Activated naive CD4-positive, alpha-beta T cell treated with anti-CD3 and anti-CD28 coated beads, Interleukin-2, amount 50 U/mL, for 16 hours (primary cell): ENCODE data around the gene SFN.
"Not testable (repeated sequence)": the region's sequence is repeated elsewhere in the genome, so short reads cannot be mapped to it uniquely, and the experiment has no call there.

Experiments used
- DNase-seq: peaks from one replicate; pipeline ENCODE4 v3.0.0-alpha.2; 2020

Gene SFN

GRCh38 chr1:26874896-26875295 lies 11.9 kb downstream of the SFN start:
- DNase-seq, result no peak

DNA sequence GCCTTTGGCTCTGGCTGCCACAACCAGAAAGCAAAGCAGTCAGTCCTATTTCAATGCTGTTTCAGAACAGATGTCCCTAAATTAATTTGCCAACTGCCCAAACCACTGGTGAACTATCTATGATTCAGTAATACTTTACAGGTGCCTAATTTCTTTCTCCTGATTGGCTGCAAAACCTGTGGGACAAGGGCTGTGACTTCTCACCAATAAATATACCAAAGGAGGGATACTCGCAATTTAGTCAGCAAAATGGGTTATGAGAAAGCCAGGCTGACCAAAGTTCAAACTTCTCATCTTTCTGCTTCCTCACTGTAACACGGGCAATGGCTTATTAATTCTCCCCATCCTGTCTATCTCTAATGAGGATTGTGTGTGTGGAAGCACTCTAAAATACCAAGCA lies 14.4 kb downstream of the SFN start:
- no peak for DNase-seq

DNA sequence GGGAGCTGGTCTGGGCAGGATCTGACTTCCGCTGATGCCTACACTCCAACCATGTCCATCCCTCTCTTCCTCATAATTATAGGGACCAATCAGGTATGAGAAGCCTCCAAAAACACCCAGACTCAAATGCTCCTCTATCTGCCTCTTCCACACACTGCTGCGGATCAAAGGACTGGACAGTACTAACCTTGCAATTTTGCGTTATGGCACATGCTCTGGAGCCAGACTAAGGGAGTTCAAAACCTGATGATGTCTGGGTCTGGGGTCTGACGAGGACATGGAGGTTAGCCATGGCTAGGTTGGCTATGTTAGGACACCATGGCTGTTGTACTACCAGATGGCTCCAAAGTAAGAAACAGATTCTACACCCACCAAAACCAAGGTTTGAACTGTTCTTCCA lies 16.8 kb downstream of the SFN start:
- no peak for DNase-seq

DNA sequence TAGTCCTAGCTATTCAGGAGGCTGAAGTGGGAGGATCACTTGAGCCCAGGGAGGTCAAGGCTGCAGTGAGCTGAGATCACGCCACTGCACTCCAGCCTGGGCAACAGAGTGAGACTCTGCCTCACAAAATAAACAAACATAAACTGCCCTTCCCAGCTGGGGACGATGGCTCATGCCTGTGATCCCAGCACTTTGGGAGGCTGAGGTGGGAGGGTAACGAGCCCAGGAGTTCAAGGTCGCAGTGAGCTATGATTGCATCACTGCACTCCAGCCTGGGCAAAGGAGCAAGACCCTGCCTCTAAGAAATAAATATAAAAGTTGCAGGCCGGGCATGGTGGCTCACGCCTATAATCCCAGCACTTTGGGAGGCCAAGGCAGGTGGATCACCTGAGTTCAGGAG lies 18.7 kb downstream of the SFN start:
- not testable (repeated sequence) for DNase-seq

GRCh38 chr1:26882696-26883463 lies 19.9 kb downstream of the SFN start:
- DNase-seq, result no peak

GRCh38 chr1:26887125-26887524 lies 24.2 kb downstream of the SFN start:
- no peak for DNase-seq

DNA sequence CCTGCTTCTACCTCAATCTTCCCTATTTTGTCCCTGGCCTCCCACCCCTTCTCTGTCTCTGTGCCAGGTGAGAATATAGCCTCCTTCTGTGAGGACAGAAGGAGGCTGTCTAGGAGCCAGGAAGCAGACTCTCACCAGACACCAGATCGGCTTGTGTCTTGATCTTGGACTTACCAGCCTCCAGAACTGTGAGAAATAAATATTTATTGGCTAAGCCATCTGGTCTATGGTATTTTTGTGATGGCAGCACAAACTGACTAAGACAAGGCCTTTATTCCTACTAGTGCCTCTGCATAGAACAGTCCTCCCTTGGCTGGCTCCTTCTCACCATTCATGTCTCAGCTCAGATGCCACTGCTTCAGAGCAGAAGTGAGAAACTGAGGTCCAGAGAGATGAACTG lies 25.3 kb downstream of the SFN start:
- DNase-seq, result no peak

- DNase-seq, result peak; percentile 79
Measured at GRCh38 chr1:26889551-26890466, 26.9 kb downstream of the SFN start, which contains the start of gene GPN2. GPN2 (minus strand) TSS chr1:26890283; CDS start chr1:26890096, 187 bp downstream.

DNA sequence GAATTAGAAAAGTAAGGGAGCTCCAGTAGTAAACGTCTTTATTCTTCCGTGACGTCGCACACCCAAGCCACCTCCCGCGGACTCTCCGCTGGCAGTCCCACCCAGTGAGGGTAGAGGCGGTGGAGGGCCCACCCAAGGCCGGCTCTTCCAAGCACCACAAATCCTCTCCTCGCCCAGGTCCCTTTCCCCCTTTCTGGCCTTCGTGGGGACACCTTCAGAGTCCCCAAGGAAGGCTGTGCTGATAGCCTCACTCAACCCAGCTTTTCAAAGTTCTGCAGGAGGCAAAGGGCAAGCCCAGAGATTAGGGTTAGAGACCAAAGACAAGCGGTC lies 27.5 kb downstream of the SFN start:
- no peak for DNase-seq

- no peak for DNase-seq
Measured at GRCh38 chr1:26894263-26894662, 31.3 kb downstream of the SFN start.

GRCh38 chr1:26897351-26897750 lies 34.4 kb downstream of the SFN start:
- DNase-seq, result no peak

- DNase-seq, result peak; percentile 87
Measured at GRCh38 chr1:26900001-26900814, 37.3 kb downstream of the SFN start, which contains the start of gene GPATCH3. GPATCH3 (minus strand) TSS chr1:26900467; CDS start chr1:26900442, 25 bp downstream.

GRCh38 chr1:26900815-26901511 lies 38.0 kb downstream of the SFN start:
- DNase-seq, result no peak

DNA sequence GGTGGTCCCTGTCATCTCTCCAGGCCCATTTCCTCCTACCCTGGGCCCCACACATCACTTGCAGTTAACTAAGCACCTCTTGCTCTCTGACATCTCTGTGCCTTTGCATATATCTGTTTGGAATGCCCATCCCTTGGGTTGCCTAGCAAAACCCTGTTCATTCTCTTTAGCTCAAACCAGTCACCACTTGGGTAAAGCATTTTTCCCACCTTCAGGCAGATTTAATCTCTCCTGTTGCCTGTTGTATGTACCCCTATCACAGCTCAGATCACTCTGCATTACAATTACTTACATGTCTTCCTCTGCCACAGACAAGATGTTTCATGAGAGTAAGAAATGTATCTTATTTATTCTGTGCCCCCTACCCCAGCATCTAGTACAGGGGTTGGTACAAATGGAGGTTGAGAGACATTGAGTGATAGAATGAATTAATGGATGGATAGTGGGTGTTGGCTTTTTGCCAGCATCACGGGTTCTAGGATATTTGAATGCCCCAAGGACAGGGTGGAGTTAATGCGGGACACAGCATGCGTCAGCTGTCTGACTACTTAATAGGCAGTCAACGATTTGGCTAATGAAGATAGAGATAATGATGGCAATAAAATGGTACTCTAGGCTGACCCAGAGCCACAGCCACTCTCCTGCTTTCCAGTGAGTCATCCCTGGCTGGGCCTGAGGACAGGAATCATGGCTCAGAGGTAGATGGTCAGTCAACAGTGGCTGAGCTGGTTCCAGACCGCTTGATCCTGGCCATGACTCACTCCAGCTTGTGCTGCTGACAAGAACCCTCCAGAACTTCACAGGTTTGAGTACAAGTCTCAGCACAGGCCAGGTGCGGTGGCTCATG lies 44.3 kb downstream of the SFN start:
- DNase-seq, result no peak

GRCh38 chr1:26909951-26910342 lies 47.0 kb downstream of the SFN start:
- DNase-seq, result no peak

DNA sequence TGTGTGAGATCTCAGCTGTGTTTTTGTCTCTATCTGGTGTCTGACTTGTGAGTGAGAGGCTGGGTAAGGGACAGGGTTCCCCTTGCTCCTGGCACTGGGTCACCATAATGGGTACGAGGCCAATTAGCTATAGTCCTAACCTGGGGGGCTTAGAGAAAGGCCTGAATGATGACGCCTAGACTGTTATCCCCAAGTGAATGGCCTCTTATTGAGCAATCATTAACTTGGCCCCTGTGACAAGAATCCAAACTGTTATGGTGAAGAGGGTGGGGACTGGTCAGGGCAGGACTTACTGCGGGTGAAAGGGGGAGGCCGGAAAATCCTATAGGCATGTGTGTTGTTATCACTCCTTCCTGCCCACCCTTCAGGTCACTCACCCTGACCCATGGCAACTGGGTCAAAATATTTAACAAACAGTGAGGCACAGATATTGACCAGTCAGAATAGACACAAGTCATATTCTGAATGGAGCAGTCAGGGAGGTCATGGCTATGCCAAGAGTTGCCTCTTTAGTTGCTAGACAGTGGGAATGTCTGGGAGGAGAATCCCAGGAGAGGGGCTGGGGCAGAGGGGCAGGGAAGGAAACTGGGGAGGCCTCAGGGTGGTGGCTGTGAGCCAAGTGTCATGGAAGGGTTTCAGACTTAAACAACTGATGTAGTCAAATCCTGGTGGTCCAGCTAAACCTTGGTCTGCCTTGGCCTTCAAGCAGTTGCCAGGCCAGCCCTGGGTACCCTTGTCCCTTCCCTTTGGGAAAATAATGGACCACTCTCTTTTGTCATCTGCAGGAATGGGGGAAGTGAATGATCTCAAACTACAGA lies 47.6 kb downstream of the SFN start:
- DNase-seq, result no peak

DNA sequence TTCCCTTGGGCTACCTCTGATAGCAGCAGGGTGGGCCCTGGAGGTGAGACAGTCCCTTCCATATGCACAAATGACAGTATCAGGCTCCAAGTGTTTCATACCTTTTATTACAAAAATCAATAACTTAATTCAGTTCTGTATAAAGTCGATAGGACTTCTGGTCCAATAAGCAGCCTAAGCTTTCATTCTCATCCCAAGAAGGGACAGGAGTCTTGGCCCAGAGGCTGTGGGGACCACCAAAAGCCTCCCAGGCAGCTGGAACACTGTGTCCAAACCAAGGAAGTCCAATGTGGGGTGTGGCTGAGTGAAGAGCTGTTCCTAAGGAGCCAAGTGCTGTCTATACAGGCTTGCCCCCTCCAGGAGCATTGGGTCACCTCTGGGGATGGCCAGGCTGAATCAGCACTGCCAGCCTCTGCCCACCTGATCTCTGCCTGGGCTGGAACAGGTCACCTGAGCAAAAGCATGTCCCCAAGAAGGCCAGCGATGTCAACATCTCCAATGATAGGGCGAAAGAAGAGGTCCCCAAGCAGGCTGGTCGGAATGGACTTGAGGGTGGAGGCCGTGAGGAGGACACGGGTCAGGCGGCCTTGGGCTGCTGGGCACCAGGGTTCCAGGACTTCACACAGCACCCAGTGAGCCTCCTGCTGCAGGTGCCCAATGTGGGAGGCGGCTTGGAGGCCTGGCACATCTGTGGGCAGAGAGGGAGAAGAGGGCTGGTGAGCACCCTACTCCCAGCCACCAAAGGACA lies 48.6 kb downstream of the SFN start:
- DNase-seq, result no peak

DNA sequence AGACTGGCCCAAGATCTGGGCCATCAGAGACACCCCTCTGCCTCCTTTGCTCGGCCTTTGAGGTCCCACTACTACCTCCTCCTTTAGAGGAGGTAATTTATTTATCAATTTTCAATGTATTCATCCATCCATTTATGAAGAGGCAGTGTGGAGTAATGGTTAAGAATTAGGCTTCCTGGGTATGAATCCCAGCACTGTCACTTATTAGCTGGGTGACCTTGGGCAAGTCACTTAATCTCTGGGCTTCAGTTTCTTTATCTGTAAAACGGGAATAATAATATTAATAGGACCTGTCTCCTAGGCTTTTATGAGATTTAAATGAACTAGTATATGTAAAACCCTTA lies 49.2 kb downstream of the SFN start:
- DNase-seq, result no peak

DNA sequence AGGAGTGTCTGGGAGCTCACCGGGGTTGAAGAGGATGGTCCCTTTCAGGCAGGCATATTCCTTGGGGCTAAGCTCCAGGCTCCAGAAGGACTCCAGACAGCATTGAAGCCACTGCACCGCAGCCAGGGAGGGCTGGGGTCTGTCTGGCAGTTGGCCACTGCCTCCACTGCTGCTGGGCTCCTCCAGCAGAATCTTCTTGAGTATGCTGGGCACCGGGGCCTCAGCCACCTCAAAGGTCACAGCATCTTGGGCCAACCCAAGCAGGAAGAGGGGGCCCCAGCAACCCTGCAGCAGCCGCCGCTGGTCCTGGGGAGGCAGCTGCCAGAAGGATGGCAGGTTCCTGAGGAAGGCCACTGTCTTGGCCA lies 50.4 kb downstream of the SFN start:
- no peak for DNase-seq
